Measurements from ENCODE around the gene ENPP3.

GRCh38 chr6:131642565-131642964 is 5.5 kb downstream of the ENPP3 start:
- TF ChIP-seq CTCF (IDR thresholded peaks at IDR 0.05 in 2 of 3, conservative IDR thresholded peaks at IDR 0.05 in 1 of 3; ENCODE audit: insufficient read depth in 2 of 3, low read depth in 1 of 3, low read length in 3 of 3) (no peak), ZNF431 (CRISPR knock-in tag; IDR thresholded peaks at IDR 0.05) (no peak), STAT6 (CRISPR knock-in tag; IDR thresholded peaks at IDR 0.05) (no peak), ATF4 (CRISPR knock-in tag; IDR thresholded peaks at IDR 0.05) (no peak), SP2 (IDR thresholded peaks at IDR 0.05; ENCODE audit: extremely low read depth, low read depth, low read length, poor library complexity, severe bottlenecking) (no peak), ZFP1 (CRISPR knock-in tag; IDR thresholded peaks at IDR 0.05) (no peak), ZBTB7A (IDR thresholded peaks at IDR 0.05; ENCODE audit: borderline replicate concordance, control insufficient read depth, low read depth, low read length) (no peak), STAG1 (CRISPR knock-in tag; IDR thresholded peaks at IDR 0.05; ENCODE audit: borderline replicate concordance) (no peak), REST (IDR thresholded peaks at IDR 0.05; ENCODE audit: borderline replicate concordance) (no peak), REST (CRISPR knock-in tag; IDR thresholded peaks at IDR 0.05; ENCODE audit: low read depth) (no peak), POLR2A (conservative IDR thresholded peaks at IDR 0.05) (no peak), HMGXB4 (CRISPR knock-in tag; IDR thresholded peaks at IDR 0.05) (no peak), PHF20 (IDR thresholded peaks at IDR 0.05; ENCODE audit: partially characterized antibody) (no peak)
